Epithelial cell of proximal tubule (primary cell): Measurements from ENCODE around the gene TTLL7. TPM values are rescaled to one million over a fixed set of nuclear protein-coding genes. Genes with fewer than 3 reads are reported as not detected.
"Not testable (repeated sequence)": the region's sequence is repeated elsewhere in the genome, so short reads cannot be mapped to it uniquely, and the experiment has no call there.

ENCODE experiments used
- DNase-seq: peaks from one replicate; pipeline ENCODE4 v3.0.0-alpha.2; 2011; ENCODE audit warnings: low read depth
- H3K4me3 ChIP-seq: 2 replicates; pipeline ENCODE4 v1.5.1; 2011; ENCODE audit warnings: low read depth, mild to moderate bottlenecking, low read length
- CTCF ChIP-seq: conservative IDR thresholded peaks from 2 replicates; pipeline ENCODE4 v1.5.1; 2012; ENCODE audit warnings: low read depth, mild to moderate bottlenecking, low read length
- total RNA-seq: library from RNA; depleted of rRNA; stranded (reverse); fragments of >200 nt; gene quantifications from 2 replicates; pipeline ENCODE4 v1.2.3, GENCODE V29; 2015

TTLL7 gene
- total RNA-seq, 1 donor from 2014 or later = 5.3 TPM

- H3K4me3 ChIP-seq = no peak overlapping the region
- no peak for DNase-seq
- no peak for TF ChIP-seq CTCF
These were observed 76.5 kb downstream of the TTLL7 start for GRCh38 chr1:83922431-83922830.

- H3K4me3 ChIP-seq = no peak overlapping the region
- DNase-seq = no peak
- no peak for TF ChIP-seq CTCF
These were observed 78.6 kb downstream of the TTLL7 start for GRCh38 chr1:83920320-83920719.

GRCh38 chr1:83919872-83920271 is 79.1 kb downstream of the TTLL7 start:
- H3K4me3 ChIP-seq = no peak overlapping the region
- no peak for DNase-seq
- TF ChIP-seq CTCF = no peak

GRCh38 chr1:83918688-83919285 is 80.1 kb downstream of the TTLL7 start:
- DNase-seq = no peak
- TF ChIP-seq CTCF = no peak
- H3K4me3 ChIP-seq = no peak overlapping the region

- DNase-seq = no peak
- H3K4me3 ChIP-seq = no peak overlapping the region
- TF ChIP-seq CTCF = no peak
These were observed 81.0 kb downstream of the TTLL7 start for GRCh38 chr1:83917959-83918358.

- not testable (repeated sequence) for DNase-seq, H3K4me3 ChIP-seq
These were observed 82.8 kb downstream of the TTLL7 start for GRCh38 chr1:83916094-83916493.

- no peak for TF ChIP-seq CTCF
- no peak for DNase-seq
- no peak overlapping the region for H3K4me3 ChIP-seq
These were observed 86.1 kb downstream of the TTLL7 start for GRCh38 chr1:83912876-83913275.
